Inflammatory macrophage treated with lipopolysaccharide for 1 hour (primary cell): ENCODE data around the gene PUM1.
A peak's percentile ranks its signal among the peaks of the same experiment; 100 is the strongest.
"Not testable (repeated sequence)": the region's sequence is repeated elsewhere in the genome, so short reads cannot be mapped to it uniquely, and the experiment has no call there.

Experiments used
- DNase-seq, 2 donors: peaks; one replicate each; pipeline ENCODE4 v3.0.0-alpha.2; 2020 to 2022

Gene PUM1

DNA sequence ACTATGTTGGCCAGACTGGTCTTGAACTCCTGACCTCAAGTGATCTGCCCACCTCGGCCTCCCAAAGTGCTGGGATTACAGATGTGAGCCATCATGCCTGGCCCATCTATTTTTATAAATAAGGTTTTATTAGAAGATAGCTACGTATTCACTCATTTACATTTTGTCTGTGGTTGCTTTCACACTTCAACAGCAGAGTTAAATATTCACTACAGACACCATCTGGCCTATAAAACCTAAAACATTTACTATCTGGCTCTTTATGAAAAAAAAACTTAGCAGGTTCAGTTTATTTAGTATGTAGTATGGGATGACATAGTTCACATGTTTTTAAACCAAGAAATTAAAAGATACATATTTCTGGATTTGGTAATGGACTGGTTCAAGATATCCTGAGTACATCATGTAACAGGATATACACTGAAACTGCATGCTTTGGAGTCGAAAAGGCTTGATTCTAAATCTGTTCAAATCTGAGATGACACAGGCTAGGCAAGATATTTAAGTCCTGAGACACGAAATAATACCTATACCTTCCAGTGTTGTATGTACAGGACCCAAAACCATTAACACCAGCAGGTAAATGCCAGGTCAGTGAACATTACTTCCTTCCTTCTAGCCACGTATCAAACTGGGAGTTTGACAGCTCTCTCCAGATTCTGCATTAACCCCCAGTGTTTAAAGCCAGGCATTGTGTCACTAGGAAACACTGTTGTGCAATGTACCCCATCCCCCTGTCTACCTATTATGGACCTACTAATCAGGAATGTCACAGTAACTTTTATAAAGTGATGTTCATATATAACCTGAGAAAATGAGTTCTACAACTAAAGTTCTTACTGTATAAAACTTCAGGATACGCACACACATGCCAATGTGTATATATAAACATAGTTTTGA, 102.7 kb downstream of the PUM1 start:
- no peak for DNase-seq

DNA sequence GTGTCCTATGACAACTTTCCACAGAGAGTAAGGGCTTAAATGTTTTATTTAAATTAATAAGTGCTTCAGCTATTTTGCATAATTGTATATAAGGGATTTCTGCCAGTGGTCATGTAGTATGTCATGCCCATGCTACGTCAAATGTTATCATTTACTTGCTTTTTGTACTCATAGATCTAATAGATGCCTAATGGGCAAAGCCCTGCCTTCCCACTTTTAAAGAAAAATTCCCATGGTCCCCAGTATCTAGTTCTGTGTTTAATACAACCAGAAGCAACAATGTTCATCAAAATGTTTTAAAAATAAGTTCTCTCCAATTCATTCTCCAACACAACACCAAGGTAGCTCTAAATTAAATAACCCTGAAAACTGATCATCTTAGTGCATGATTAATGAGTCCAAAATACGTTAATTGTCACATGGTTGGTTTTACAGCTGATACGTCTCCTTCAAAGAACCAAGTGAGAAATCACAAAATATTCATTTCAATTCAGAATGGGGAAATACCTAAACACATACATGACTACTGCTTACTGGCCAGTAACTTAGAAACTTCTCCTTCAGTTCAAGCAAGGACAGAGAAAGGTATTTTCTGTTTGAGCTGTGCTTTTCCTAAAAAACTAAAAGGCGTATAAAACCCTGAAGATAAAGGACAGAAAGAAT, 107.8 kb downstream of the PUM1 start:
- no peak for DNase-seq

DNA sequence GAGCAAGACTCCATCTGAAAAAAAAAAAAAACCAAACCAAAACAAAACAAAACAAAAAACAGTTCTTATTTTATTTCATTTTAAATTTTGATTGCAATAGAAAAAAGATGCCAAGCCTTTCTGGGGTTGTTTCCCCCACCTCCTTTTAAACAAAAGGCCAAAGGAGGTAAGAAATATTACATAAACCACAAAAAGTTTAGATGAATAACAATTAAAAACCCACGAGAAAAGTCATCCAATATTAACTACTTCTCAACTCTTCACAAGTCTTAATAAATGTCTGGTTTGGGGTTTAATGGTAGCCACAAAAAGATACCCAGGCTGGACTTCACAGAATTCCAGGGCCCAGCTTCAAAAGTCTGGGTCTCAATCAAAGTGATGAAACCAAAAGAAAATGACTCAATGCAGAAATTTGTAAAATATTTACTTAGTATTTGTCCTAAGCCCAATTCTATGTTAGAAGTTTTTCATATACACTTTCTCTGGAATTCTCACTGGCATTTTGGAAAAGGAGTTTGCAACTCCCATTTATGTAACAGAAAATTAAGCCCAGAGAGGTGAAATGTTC, 110.0 kb downstream of the PUM1 start:
- no peak for DNase-seq

- no peak for DNase-seq
Measured at GRCh38 chr1:30953685-30954084, 111.8 kb downstream of the PUM1 start.

GRCh38 chr1:30952098-30952497, 113.4 kb downstream of the PUM1 start:
- DNase-seq, result no peak

GRCh38 chr1:30950700-30951099, 114.8 kb downstream of the PUM1 start:
- DNase-seq, result no peak

DNA sequence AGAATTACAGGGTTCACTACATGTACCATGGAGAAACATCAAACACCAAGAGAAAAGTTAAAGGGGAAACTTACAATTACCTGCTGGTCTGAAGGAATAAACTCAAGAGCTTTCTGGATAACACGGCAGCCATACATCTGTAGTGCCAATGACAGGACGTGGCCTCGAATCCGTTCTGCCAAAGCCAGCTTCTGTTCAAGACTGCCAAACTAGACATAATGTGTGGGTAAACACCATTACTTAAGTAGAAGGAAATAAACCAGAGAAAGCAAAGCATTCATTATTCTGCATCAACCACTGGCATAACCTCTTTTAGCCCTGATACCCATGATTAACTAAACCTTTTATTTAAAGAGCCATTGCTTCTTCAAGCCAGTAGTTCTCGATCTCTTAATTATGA, 115.5 kb downstream of the PUM1 start:
- DNase-seq, result no peak

DNA sequence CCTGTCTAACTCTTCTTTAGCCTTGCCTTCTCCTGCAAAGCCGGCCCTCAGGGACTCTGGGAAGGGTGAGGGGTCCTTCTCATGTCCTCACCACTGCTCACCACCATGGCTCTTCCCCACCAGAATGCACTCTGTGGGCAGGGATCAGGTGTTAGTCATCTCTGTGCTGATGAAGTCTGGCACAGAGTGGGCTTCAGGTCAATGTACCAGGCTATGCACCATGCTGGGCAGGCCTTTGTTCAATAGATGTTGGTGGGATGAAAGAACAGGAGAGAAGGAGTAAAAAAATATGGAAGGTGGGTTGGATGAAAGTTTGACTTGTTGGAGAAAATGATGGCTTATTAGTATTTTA, 116.1 kb downstream of the PUM1 start:
- not testable (repeated sequence) for DNase-seq

DNA sequence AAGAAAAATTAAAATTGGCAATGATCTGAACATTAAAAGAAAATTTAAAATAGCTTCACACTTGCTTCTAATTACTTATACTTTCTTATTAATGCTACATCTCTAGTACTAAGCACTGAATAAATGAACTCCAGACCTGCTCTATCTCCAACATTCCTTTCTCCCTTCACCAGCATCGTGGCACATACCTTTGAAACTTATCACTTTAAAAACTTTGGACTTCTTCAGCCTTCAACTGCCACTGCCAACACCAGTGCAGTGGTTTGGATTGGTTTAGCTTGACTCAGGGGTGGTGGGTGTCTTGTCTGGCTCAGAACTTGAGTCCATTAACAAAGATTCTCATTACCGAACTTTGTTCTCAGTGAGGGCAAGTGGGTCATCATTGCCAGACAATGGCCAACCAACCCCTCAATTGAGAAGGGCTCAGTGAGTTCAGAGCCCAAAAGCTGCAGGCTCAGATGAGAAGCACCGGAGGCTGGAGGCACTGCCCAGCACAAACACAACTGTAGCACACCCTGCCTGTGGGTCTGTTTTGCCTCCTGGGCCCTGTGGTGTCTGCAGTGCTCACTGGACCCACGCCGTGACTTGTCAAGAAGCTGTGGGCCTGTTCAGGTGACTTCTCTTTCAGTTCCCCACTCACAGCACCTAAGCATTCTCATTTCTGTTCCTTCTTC, 116.6 kb downstream of the PUM1 start:
- DNase-seq, result not testable (repeated sequence)

DNA sequence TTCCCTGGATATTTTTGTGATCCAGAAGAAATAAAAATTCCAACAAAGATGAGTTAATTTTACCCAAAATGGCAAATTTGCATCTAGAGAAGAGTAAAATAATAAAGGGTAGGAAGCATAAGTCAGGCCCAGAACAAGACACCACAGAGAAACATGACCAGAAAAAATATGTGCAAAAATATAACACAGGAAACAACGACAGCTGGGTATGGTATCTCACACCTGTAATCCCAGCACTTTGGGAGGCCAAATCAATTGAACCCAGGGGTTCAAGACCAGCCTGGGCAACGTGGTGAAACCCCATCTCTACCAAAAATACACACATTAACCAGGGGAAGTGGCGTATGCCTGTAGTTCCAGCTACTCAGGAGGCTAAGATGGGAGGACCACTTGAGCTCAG, 117.2 kb downstream of the PUM1 start:
- DNase-seq, result no peak

DNA sequence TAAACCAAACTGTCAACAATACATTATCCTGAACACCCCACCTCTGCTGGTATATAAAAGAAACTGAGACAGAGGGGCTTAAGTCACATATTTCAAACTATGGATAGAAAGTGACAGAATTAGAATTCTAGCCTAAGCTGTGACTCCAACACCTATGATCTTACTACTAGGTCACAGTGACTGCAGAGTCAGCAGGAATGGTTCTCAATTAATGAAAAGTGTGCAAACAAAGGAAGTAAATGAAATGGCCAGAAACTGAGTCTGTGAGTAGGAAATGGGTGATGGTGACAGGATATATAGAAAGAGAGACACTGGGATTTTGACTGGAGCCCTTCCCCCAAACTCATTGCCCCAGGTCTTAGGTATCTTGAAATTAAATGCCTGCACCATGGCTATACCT, 118.3 kb downstream of the PUM1 start:
- no peak for DNase-seq

DNA sequence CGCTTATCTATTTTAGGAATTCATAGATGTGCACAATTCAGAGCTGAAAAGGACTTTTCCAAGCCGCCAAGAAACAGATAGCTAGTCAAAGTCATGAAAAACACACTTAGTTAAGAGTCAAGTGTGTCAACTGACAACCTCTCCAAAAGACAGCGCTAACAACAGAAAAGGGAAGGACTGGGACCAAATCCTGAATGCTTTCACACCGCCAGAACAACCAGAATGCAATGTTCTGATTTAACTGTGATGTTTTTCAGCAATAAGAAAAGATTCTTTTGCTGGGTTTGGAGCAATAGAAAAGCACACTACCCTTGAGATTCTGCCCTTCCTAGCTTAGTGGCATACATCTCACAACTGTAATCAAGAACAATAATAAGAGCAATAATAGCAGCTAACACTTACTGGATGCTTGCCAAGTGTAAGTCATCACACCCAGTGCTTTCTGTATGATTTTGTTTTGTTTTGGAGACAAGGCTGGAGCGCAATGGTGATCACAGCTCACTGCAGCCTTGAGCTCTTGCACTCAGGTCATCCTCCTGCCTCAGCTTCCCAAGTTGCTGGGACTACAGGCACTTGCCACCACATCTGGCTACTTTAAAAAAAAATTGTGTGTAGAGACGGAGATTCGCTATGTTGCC, 123.1 kb downstream of the PUM1 start:
- DNase-seq, result no peak

DNA sequence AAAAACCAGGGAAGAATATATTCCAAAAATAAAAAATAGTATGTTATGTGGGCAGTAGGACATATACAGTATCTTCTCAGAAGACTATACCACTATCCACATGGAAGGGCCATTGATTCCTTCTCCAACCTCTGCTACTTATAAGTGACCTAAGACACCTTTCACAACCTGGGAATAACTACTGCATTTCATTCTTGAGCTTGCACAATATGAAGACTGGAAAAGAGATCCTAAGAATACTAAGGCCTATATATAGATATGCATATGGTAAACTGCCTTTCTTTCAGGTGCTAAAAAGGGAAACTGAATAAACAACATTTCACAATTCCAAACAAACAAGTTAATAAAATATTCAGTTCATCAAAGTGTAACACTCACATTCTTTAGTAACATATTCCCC, 125.0 kb downstream of the PUM1 start:
- DNase-seq, result no peak

DNA sequence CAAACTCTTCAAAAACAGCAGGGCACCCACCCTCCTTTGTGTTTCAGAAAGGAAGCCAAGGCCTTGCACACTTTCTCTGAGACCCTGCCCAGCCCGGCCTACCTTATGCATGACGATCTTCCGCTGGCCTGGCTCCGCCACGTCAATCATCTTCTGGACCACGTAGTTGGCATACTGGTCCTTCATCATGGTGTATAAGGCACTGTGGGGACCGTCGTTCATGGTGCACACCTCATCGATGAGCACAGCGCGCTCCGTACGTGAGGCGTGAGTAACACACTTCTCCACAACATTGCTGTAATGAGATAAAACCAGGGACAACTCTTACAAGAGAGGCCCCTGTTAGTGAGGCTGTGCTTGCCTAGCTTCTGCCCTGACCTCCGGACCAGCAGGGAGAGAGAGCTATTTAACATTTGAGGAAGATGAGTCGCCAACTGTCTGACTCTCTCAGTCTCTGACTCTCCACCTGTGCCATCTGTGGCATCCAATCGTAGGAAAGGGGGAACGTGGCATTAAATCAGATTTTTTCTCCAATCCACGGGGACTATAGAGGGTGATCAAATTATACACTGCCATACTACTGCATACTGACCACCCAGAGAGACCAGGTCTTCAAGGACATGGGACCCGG, 128.9 kb downstream of the PUM1 start:
- no peak for DNase-seq

GRCh38 chr1:30935758-30936157, 129.8 kb downstream of the PUM1 start:
- not testable (repeated sequence) for DNase-seq

- DNase-seq, result no peak
Measured at GRCh38 chr1:30934613-30935012, 130.9 kb downstream of the PUM1 start.

- DNase-seq, result no peak
Measured at GRCh38 chr1:30933874-30934252, 131.7 kb downstream of the PUM1 start.

GRCh38 chr1:30930631-30931173, 134.8 kb downstream of the PUM1 start:
- no peak for DNase-seq

DNA sequence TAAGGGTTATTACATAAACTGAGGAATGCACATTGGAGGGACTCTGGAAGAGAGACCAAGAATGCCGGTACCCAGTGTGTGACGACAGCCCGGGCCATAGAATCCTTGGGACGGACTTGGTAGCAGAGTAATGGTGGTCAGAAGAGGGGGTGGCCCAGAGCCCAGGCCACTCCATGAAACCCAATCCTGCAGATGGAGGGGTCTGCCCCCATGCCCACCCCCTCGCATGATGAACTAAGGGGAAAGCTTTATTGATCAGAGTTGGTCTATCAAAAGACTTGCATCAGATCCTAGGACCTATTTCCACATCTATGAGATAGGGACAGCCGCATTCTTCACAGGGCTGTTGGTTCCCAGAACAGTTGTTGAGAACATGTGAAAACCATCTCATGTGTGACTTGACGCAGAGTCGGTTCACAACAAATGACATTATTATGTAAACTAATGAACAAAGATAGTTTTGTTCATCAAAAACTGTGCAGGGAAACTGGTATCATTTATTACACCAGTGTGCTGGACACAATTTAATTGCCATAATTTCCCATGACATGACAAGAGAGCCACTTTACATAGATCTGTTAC, 135.5 kb downstream of the PUM1 start:
- no peak for DNase-seq

DNA sequence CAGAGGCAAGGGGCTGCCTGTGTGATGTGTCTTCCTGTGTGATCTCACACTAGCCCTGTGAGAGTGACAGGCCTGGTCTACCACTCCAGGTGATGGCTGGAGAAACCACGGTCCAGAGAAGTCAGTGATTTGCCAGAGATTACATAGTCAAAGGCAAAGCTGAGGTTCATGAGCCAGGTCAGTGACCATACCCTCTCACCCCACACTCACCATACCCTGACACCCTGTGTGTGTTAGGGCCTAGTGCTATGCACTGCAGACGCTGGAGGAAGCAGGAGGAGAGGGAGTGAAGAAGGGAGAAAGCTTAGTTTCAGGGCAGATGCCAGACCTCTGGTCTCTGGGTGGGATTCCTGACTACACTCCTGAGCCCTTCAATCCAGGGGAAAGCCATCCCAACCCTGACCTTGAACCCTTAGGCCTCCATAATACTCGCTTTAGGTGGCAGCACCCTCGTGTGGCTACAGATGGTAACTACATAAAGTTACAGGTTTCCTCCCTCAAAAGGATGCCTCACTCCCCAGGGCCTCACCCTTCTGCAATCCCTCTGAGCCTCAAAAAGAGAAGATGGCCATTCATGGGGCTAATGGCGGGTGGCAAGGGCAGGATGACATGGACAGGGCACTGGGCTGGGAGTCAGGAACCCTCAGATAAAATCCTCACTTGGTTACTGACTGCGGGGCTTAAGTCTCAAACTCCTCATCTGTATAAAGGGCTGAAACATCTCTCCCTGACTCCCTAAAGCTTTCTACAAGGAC, 136.2 kb downstream of the PUM1 start:
- DNase-seq, result peak; percentile 32 to 81

GRCh38 chr1:30928789-30929134, 136.8 kb downstream of the PUM1 start:
- DNase-seq, result no peak
